Naive thymus-derived CD4-positive, alpha-beta T cell (primary cell): ENCODE data around the gene PHOSPHO2. TPM values are rescaled to one million over a fixed set of nuclear protein-coding genes. Genes with fewer than 3 reads are reported as not detected.

Experiments used
- ATAC-seq: fragments of 150-1000 bp; cut with Tn5 transposase; 2 replicates; pipeline ENCODE4 v1.10.0; 2021; ENCODE audit warnings: mild to moderate bottlenecking, moderate library complexity
- CTCF ChIA-PET: fragments of 350-600 bp; sonication (Branson Sonifier 250); formaldehyde crosslinking; loops from one replicate; lab custom pipeline; 2021; ENCODE audit warnings: antibody characterized with exemption; lab: Charles Lee
- POLR2A ChIA-PET: fragments of 350-600 bp; sonication (Branson Sonifier 250); formaldehyde crosslinking; loops from one replicate; lab custom pipeline; 2021; ENCODE audit warnings: antibody characterized with exemption, inconsistent platforms; lab: Charles Lee
- DNase-seq, 9 donors: peaks; one replicate each; pipeline versions ENCODE4 v3.0.0 to v3.0.0-alpha.2; 2020 to 2022; ENCODE audit warnings: mixed read lengths in 1 of 9
- H3K27ac ChIP-seq: one replicate; pipeline ENCODE4 v1.7.0; 2013; ENCODE audit warnings: mild to moderate bottlenecking, low read depth, low read length, moderate library complexity
- H3K27me3 ChIP-seq, 2 donors: one replicate each; pipeline ENCODE4 v1.7.0; 2013; ENCODE audit warnings: low read length in 2 of 2, mild to moderate bottlenecking in 2 of 2, moderate library complexity in 2 of 2; ENCODE audit not compliant: control insufficient read depth in 2 of 2, insufficient read depth in 2 of 2
- H3K36me3 ChIP-seq, 3 experiments: 1 replicate in 2 of 3; 2 replicates in 1 of 3; pipeline ENCODE4 v1.7.0; 2013; ENCODE audit warnings: low read length in 3 of 3, mild to moderate bottlenecking in 3 of 3, moderate library complexity in 1 of 3; ENCODE audit not compliant: insufficient read depth in 3 of 3, control insufficient read depth in 2 of 3
- H3K4me1 ChIP-seq, 2 donors: one replicate each; pipeline ENCODE4 v1.7.0; 2013; ENCODE audit warnings: low read length in 2 of 2, mild to moderate bottlenecking in 2 of 2, moderate library complexity in 1 of 2; ENCODE audit not compliant: control insufficient read depth in 2 of 2, insufficient read depth in 2 of 2
- H3K4me3 ChIP-seq: 2 replicates; pipeline ENCODE4 v1.7.0; 2013; ENCODE audit warnings: mild to moderate bottlenecking, low read length
- H3K9me3 ChIP-seq, 3 experiments: 1 replicate in 2 of 3; 2 replicates in 1 of 3; pipeline ENCODE4 v1.7.0; 2013; ENCODE audit warnings: low read length in 3 of 3; ENCODE audit not compliant: control insufficient read depth in 2 of 3
- H3K27ac Mint-ChIP-seq, 9 donors: one replicate each; pipeline ENCODE4 v1.8.0; 2020 to 2022; ENCODE audit warnings: mixed read lengths in 9 of 9, mild to moderate bottlenecking in 8 of 9, moderate library complexity in 5 of 9, inconsistent platforms in 2 of 9
- H3K27me3 Mint-ChIP-seq, 5 donors: one replicate each; pipeline ENCODE4 v1.8.0; 2021 to 2022; ENCODE audit warnings: mixed read lengths in 5 of 5, mild to moderate bottlenecking in 1 of 5
- H3K36me3 Mint-ChIP-seq, 5 donors: one replicate each; pipeline ENCODE4 v1.8.0; 2020 to 2022; ENCODE audit warnings: mixed read lengths in 5 of 5, mild to moderate bottlenecking in 3 of 5, inconsistent platforms in 1 of 5
- H3K4me1 Mint-ChIP-seq, 7 donors: one replicate each; pipeline ENCODE4 v1.8.0; 2020 to 2022; ENCODE audit warnings: mixed read lengths in 7 of 7, mild to moderate bottlenecking in 3 of 7, inconsistent platforms in 1 of 7
- H3K4me3 Mint-ChIP-seq, 10 donors: one replicate each; pipeline ENCODE4 v1.8.0; 2020 to 2022; ENCODE audit warnings: mild to moderate bottlenecking in 10 of 10, mixed read lengths in 10 of 10, moderate library complexity in 6 of 10, inconsistent platforms in 2 of 10
- H3K9me3 Mint-ChIP-seq, 11 donors: one replicate each; pipeline ENCODE4 v1.8.0; 2020 to 2022; ENCODE audit warnings: mixed read lengths in 11 of 11, mild to moderate bottlenecking in 4 of 11, inconsistent platforms in 1 of 11, moderate library complexity in 1 of 11
- intact Hi-C, 2 donors: fragments of 100-400 bp; cut with micrococcal nuclease; formaldehyde crosslinking; loops; one replicate each; pipeline ENCODE4 v1.15.1; 2023
- polyA plus RNA-seq, 2 donors: library from polyadenylated mRNA; unstranded; fragments of 300-500 nt; fragmentation: Illumina TruSeq; gene quantifications; one replicate each; pipeline ENCODE4 v1.2.3, GENCODE V29; 2021
- total RNA-seq, 6 experiments: library from RNA in 5 of 6; stranded (reverse) in 5 of 6; gene quantifications; 1 replicate in 5 of 6; 2 replicates in 1 of 6; pipeline ENCODE4 v1.2.3 and lab custom pipeline; 2021 to 2026

The PHOSPHO2 gene
- total and polyA plus RNA-seq, 7 experiments from 2014 or later = 3.5 to 9.5 (median 7.5) TPM

DNA sequence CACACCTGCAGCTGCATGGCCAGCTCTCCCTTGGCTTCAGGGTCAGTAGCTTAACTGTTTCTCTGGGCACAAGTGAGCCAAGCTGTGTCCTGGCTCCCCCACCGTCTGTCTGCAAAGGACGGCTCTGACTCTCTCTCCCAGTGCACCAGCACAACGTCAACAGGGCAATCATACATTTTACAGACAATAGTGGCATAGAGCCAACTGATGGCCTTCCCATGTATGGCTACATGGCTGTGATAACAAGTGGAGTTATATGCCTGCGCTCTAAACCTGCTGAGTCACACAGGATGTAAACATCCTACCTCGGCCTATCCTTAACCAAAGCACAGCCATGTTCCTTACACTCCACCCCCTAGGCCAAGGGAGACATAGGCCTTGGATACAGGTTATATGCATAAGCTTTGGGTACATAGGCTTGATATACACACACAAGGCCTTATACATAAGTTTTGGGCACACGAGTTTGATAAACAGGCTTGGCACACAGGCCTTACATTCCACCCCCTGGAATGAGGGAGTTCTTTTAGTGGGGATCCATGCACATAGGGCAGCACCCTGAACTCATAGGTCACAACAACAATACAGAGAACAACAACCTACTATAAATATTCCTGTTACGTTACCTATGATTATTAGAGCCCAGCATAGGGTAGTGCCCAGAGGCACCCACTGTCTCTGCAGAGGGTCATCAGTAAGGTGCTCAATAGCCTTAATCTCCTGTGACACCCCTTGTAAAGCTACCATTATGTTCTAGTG lies 17.7 kb downstream of the PHOSPHO2 start:
- intact Hi-C loops = no loop called here
- Mint-ChIP-seq H3K36me3 (peaks cover 0 to 6% (median 0%) of the 10 kb centered on the region in 5 donors), H3K4me3 (no peak overlapping the region), H3K9me3 (peaks cover 0 to 8% (median 0%) of the 10 kb centered on the region in 11 donors), H3K27me3 (no peaks in the 10 kb centered on the region), H3K27ac (no peak overlapping the region), H3K4me1 (peaks cover 0 to 9% (median 0%) of the 10 kb centered on the region in 7 donors)
- ChIA-PET POLR2A (no interaction called here), CTCF (no interaction called here)
- ATAC-seq (no peak), DNase-seq (no peak)
- Histone ChIP-seq H3K9me3 (no peaks in the 10 kb centered on the region), H3K4me3 (no peak overlapping the region), H3K4me1 (no peaks in the 10 kb centered on the region), H3K36me3 (no peaks in the 10 kb centered on the region), H3K27ac (no peak overlapping the region), H3K27me3 (no peaks in the 10 kb centered on the region)

DNA sequence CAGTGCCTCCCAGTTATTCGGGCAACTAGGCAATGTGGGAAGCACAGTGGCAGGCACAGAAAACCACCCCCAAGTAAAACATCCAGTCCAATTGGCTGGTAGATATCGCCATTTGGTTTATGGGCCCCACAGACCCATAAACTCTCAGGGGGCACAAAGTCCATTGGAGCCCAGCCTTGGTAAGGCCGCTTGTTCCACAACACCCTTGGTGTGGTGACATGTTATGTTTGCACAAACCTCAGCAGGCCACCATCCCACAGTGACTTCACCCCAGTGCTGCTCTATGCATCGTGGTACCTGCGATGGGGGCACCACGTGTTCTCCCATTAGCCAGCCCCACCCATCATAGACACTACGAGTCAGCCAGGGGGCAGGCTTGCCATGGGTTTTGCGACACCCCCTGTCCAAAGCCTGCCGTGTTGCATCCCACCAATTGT lies 18.5 kb downstream of the PHOSPHO2 start:
- CTCF ChIA-PET = no interaction called here
- no peak for ATAC-seq
- no peaks in the 10 kb centered on the region for H3K9me3 ChIP-seq
- H3K36me3 ChIP-seq = no peaks in the 10 kb centered on the region
- H3K4me3 Mint-ChIP-seq = no peak overlapping the region
- no peaks in the 10 kb centered on the region for H3K27me3 Mint-ChIP-seq
- intact Hi-C loops = no loop called here
- DNase-seq = no peak
- no peak overlapping the region for H3K27ac Mint-ChIP-seq
- H3K27me3 ChIP-seq = no peaks in the 10 kb centered on the region
- POLR2A ChIA-PET = no interaction called here
- peaks cover 0 to 6% (median 0%) of the 10 kb centered on the region in 5 donors for H3K36me3 Mint-ChIP-seq
- peaks cover 0 to 9% (median 0%) of the 10 kb centered on the region in 7 donors for H3K4me1 Mint-ChIP-seq
- no peak overlapping the region for H3K4me3 ChIP-seq
- H3K4me1 ChIP-seq = no peaks in the 10 kb centered on the region
- no peak overlapping the region for H3K27ac ChIP-seq
- peaks cover 0 to 8% (median 0%) of the 10 kb centered on the region in 11 donors for H3K9me3 Mint-ChIP-seq

DNA sequence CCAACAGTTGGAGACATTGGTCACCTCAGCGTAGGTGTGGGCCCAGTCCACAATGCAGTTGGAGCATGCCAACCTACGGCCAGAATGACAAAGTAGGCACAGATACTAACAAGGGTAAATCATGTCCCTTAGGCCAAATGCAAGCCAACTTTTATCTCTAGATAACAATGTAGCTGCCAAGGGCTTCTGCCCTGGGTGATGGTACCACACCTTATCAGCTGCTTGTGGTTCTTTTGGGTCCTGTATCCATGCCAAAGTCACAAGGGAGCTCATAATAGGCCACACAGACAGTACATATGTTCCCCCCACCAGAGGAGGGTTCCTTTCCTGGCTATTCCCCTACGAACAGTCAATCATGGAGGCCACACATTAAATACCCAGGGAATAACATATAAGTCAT lies 19.1 kb downstream of the PHOSPHO2 start:
- Histone ChIP-seq H3K9me3 (no peaks in the 10 kb centered on the region), H3K27me3 (no peaks in the 10 kb centered on the region), H3K36me3 (no peaks in the 10 kb centered on the region), H3K27ac (no peak overlapping the region), H3K4me3 (no peak overlapping the region), H3K4me1 (no peaks in the 10 kb centered on the region)
- intact Hi-C loops = no loop called here
- Mint-ChIP-seq H3K9me3 (peaks cover 0 to 8% (median 0%) of the 10 kb centered on the region in 11 donors), H3K27ac (no peak overlapping the region), H3K4me1 (peaks cover 0 to 9% (median 0%) of the 10 kb centered on the region in 7 donors), H3K4me3 (no peak overlapping the region), H3K36me3 (peaks cover 0 to 6% (median 0%) of the 10 kb centered on the region in 5 donors), H3K27me3 (no peaks in the 10 kb centered on the region)
- no peak for DNase-seq
- ChIA-PET CTCF (no interaction called here), POLR2A (no interaction called here)
- ATAC-seq = no peak

DNA sequence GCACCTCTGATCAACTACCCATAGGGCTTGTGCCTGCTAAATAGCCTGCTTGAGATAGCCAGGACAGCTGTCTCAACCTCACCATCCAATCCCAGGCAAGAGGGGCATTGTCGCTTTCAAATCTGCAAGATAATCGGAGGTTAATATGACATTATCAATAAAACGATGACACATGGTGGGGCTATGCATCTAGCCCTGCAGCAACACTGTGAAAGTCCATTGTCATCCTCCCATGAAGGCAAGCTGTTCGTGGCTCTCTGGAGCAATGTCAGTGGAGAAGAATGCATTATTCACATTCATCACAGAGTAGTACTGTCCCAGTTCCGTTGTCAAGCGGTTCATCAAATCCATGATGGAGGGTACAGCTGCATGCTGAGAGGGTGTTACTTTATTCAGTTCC lies 20.4 kb downstream of the PHOSPHO2 start:
- no peaks in the 10 kb centered on the region for H3K36me3 ChIP-seq
- no peak overlapping the region for H3K4me3 ChIP-seq
- H3K27me3 ChIP-seq = no peaks in the 10 kb centered on the region
- Mint-ChIP-seq H3K4me1 (peaks cover 0 to 15% (median 0%) of the 10 kb centered on the region in 7 donors), H3K27ac (no peak overlapping the region), H3K36me3 (peaks cover 0 to 6% (median 0%) of the 10 kb centered on the region in 5 donors), H3K9me3 (peaks cover 0 to 8% (median 0%) of the 10 kb centered on the region in 11 donors), H3K27me3 (no peaks in the 10 kb centered on the region), H3K4me3 (no peak overlapping the region)
- intact Hi-C loops = no loop called here
- ChIA-PET POLR2A (no interaction called here), CTCF (no interaction called here)
- no peak overlapping the region for H3K27ac ChIP-seq
- H3K4me1 ChIP-seq = no peaks in the 10 kb centered on the region
- H3K9me3 ChIP-seq = no peaks in the 10 kb centered on the region
- ATAC-seq (no peak), DNase-seq (no peak)

DNA sequence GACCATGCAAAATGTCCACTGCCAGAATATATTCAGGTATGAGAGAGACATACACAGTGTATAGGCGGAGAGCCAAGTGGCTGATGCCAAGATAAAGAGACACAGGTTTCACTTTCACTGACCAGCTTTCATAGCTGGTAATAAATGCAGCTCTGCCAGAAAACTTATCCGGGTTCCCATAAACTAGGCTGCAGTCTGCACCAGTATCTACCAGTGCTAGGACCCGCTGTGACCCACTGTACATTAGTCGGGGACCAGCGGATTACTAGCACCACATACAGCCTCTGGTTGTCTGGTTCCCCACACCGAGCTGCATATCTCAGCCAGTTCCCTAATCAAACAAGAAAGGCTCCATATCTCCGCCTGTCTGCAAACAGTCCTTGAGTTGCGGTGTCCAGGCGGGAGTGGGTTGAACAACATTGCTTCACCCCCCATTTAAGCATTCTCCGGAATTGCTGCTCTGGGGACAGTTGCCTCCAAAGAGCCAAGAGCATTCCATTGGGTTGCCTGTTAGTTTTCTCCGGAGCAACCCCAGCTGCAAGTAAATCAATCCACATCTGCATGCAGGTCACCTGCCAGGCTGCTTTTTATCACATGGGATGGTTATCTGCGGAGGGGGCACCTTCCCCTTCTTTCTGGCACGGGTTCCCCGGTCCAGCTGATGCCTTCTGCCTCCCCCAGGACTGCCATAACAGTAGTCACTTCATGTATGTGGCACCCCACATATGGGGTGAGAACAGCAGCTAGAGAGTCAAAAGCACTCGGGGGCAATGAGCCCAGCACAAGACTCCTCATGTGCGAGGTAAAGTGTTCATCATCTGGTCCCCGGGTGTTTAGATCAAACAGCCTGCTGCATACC lies 21.3 kb downstream of the PHOSPHO2 start:
- ChIA-PET CTCF (no interaction called here), POLR2A (no interaction called here)
- no peaks in the 10 kb centered on the region for H3K9me3 ChIP-seq
- no peak overlapping the region for H3K27ac Mint-ChIP-seq
- H3K4me1 Mint-ChIP-seq = peaks cover 0 to 15% (median 0%) of the 10 kb centered on the region in 7 donors
- peaks cover 0 to 6% (median 0%) of the 10 kb centered on the region in 5 donors for H3K36me3 Mint-ChIP-seq
- H3K4me3 ChIP-seq = no peak overlapping the region
- no peaks in the 10 kb centered on the region for H3K27me3 ChIP-seq
- no peaks in the 10 kb centered on the region for H3K27me3 Mint-ChIP-seq
- intact Hi-C loops = no loop called here
- peaks cover 0 to 8% (median 0%) of the 10 kb centered on the region in 11 donors for H3K9me3 Mint-ChIP-seq
- H3K27ac ChIP-seq = no peak overlapping the region
- H3K4me3 Mint-ChIP-seq = no peak overlapping the region
- no peaks in the 10 kb centered on the region for H3K4me1 ChIP-seq
- ATAC-seq (no peak), DNase-seq (no peak)
- H3K36me3 ChIP-seq = no peaks in the 10 kb centered on the region

DNA sequence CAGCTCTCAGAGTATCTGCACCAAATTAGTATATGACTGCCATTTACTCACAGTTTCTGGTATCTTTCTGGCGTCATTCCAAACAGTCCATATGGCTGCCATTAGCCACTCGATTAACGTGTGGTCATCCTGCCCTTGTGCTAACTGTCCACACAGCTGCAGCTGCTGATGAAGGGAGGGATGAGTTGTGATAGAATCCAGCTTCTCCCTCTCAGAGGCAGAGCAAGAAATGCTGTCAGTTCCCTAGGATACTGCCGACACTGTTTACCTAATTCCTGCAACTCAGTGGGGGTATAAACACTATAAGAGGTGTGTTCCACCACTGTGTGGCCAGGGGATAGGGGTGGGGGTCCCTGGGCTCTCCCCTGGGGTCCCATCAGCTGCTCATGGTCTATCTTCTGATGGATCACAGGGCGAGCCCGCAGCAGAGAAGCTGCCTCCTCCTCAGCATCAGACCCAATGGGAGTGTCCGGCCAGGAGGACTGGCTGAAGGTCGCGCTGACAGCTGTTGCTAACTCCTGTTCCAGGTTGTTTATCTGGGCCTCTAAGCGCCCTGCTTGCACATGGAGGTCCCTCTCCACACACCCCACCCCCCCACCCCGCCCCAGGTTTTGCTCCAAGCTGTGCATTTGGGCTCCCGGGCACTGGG lies 22.1 kb downstream of the PHOSPHO2 start:
- intact Hi-C loops = no loop called here
- POLR2A ChIA-PET = no interaction called here
- H3K4me1 Mint-ChIP-seq = peaks cover 0 to 15% (median 0%) of the 10 kb centered on the region in 7 donors

More for the DNA sequence above, 22.1 kb downstream of the PHOSPHO2 start:
- Mint-ChIP-seq H3K9me3 (peaks cover 0 to 7% (median 0%) of the 10 kb centered on the region in 11 donors), H3K27me3 (no peaks in the 10 kb centered on the region), H3K36me3 (peaks cover 0 to 6% (median 0%) of the 10 kb centered on the region in 5 donors), H3K27ac (no peak overlapping the region), H3K4me3 (no peak overlapping the region)
- Histone ChIP-seq H3K27ac (no peak overlapping the region), H3K9me3 (no peaks in the 10 kb centered on the region), H3K36me3 (no peaks in the 10 kb centered on the region), H3K4me3 (no peak overlapping the region), H3K4me1 (no peaks in the 10 kb centered on the region), H3K27me3 (no peaks in the 10 kb centered on the region)
- CTCF ChIA-PET = no interaction called here
- DNase-seq (no peak), ATAC-seq (no peak)
